ENCODE measurements around the gene SND1. TPM values are rescaled to one million over a fixed set of nuclear protein-coding genes. Genes with fewer than 3 reads are reported as not detected.

SND1 gene
- total RNA-seq, 1 donor from 2014 or later, result 85.9 TPM

DNA sequence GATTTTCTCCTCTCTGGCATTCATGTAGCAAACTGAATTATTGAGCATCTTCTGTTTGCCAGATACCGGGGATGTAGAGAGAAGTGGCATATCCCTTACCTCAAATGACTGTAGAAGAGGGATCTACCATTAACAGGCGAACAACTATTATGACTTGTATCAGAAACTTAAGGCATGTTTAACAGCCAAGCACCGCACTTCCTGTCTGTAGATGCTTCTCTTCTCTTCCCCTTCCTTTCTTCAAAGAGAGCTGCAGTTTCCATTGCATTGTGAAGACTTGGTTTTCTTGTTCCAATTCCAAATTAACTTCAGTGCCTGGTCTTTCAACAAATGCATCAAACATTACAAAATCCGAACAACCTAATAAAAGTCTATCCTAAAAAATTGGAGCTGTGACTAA is 330.0 kb downstream of the SND1 start:
- H3K36me3 ChIP-seq, result no peaks in the 10 kb centered on the region
- DNase-seq (ENCODE audit: extremely low spot score in 2 of 2), result no peak
- no peaks in the 10 kb centered on the region for H3K9me3 ChIP-seq
- H3K4me3 ChIP-seq, result no peak overlapping the region
- TF ChIP-seq POLR2A (IDR thresholded peaks at IDR 0.05) (no peak), POLR2AphosphoS5 (IDR thresholded peaks at IDR 0.05; ENCODE audit: insufficient read depth in 1 of 2, low read depth in 1 of 2) (no peak)
- TF ChIP-seq, protein P1, sequence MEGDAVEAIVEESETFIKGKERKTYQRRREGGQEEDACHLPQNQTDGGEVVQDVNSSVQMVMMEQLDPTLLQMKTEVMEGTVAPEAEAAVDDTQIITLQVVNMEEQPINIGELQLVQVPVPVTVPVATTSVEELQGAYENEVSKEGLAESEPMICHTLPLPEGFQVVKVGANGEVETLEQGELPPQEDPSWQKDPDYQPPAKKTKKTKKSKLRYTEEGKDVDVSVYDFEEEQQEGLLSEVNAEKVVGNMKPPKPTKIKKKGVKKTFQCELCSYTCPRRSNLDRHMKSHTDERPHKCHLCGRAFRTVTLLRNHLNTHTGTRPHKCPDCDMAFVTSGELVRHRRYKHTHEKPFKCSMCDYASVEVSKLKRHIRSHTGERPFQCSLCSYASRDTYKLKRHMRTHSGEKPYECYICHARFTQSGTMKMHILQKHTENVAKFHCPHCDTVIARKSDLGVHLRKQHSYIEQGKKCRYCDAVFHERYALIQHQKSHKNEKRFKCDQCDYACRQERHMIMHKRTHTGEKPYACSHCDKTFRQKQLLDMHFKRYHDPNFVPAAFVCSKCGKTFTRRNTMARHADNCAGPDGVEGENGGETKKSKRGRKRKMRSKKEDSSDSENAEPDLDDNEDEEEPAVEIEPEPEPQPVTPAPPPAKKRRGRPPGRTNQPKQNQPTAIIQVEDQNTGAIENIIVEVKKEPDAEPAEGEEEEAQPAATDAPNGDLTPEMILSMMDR (IDR thresholded peaks at IDR 0.05), result no peak
- peaks cover 9% of the 10 kb centered on the region for H3K4me1 ChIP-seq
- no peaks in the 10 kb centered on the region for H3K27me3 ChIP-seq
- no peak overlapping the region for H3K27ac ChIP-seq
- intact Hi-C loops (cut with DNase I), result no loop called here

- DNase-seq (ENCODE audit: extremely low spot score in 2 of 2), result no peak
- TF ChIP-seq POLR2A (IDR thresholded peaks at IDR 0.05) (no peak), POLR2AphosphoS5 (IDR thresholded peaks at IDR 0.05; ENCODE audit: insufficient read depth in 1 of 2, low read depth in 1 of 2) (no peak)
- TF ChIP-seq, protein P1 (IDR thresholded peaks at IDR 0.05), result no peak
- no peaks in the 10 kb centered on the region for H3K9me3 ChIP-seq
- peaks cover 9% of the 10 kb centered on the region for H3K4me1 ChIP-seq
- H3K27ac ChIP-seq, result no peak overlapping the region
- H3K4me3 ChIP-seq, result no peak overlapping the region
- intact Hi-C loops (cut with DNase I), result no loop called here
- H3K27me3 ChIP-seq, result no peaks in the 10 kb centered on the region
- no peaks in the 10 kb centered on the region for H3K36me3 ChIP-seq
Observed at GRCh38 chr7:127983804-127984332, 331.9 kb downstream of the SND1 start.

DNA sequence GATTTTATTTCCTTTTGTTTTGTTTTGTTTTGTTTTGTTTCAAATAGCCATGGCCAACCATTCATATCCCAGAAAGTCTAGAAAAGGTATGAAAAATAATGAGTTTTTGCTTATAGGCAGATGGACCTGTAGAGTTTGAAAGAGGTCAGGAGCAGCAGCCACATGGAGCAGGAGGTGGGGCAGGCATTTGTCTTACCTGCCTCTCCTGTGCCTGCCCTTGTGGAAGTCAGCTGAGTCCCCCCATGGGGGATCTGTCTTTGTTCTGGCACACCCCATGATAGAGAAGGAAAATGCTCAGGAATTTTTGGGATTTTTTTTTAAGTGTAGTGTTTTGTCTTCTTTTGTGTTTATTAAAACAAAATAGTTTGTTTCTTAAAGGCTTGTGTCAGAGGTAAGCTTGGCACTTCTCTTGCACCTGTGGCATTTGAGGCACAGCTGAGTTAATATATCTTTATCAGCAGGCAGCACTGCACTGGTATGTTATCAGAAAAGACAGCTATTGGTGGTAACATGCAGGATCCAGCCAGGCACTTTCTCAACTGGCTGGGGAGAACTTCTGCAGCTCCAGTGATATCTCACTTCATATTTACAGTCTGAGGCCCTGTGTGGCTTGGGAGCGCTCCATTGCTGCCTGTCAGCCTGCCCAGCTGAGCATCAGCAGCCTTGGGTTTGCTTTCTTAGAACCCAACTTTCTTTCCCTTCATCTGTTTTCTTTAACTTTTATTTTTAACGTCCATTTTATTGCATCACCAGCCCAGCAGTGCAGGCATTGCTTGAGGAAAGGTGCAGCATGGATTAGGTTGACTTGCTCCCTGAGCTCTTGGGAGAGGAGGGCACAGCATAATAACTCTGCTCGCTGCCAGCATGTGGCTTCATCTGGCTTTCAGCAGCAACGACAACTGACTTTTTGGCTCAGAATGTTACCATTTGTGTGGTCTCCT is 334.9 kb downstream of the SND1 start:
- DNase-seq (ENCODE audit: extremely low spot score in 2 of 2), result no peak
- Histone ChIP-seq H3K36me3 (peaks cover 0 to 9% of the 10 kb centered on the region in 2 donors), H3K4me3 (no peak overlapping the region), H3K9me3 (no peaks in the 10 kb centered on the region), H3K4me1 (peaks cover 9% of the 10 kb centered on the region), H3K27me3 (no peaks in the 10 kb centered on the region), H3K27ac (no peak overlapping the region)
- TF ChIP-seq POLR2AphosphoS5 (IDR thresholded peaks at IDR 0.05; ENCODE audit: insufficient read depth in 1 of 2, low read depth in 1 of 2), result no peak
- TF ChIP-seq, protein P1 (IDR thresholded peaks at IDR 0.05), result no peak
- intact Hi-C loops (cut with DNase I), result no loop called here

DNA sequence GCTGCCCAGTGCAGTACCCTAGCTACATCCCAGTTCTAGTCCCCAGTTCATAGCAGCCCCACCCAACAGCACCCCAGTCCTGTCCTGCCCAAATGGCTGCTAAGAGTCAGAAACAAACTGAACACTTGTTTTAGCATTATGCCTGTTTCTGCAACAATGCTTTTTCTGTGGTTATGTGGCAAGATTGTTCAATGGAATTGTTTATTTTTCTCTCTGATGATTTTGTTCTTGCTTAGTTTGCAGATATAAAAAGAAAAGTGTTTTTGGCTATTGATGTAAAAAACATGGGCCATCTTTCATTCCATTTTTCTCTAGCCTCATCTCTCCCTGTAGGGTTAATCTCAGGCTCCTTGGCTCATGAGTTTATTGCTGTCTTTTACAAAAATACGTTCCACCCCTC is 336.8 kb downstream of the SND1 start:
- no peaks in the 10 kb centered on the region for H3K27me3 ChIP-seq
- TF ChIP-seq, protein P1 (IDR thresholded peaks at IDR 0.05), result no peak
- TF ChIP-seq POLR2AphosphoS5 (IDR thresholded peaks at IDR 0.05; ENCODE audit: insufficient read depth in 1 of 2, low read depth in 1 of 2) (no peak), POLR2A (IDR thresholded peaks at IDR 0.05) (no peak)
- peaks cover 0 to 23% of the 10 kb centered on the region in 2 donors for H3K36me3 ChIP-seq
- H3K9me3 ChIP-seq, result no peaks in the 10 kb centered on the region
- H3K4me3 ChIP-seq, result no peak overlapping the region
- intact Hi-C loops (cut with DNase I), result no loop called here
- H3K27ac ChIP-seq, result no peak overlapping the region
- DNase-seq (ENCODE audit: extremely low spot score in 2 of 2), result no peak
- H3K4me1 ChIP-seq, result peaks cover 5% of the 10 kb centered on the region

- no peak for DNase-seq (ENCODE audit: extremely low spot score in 2 of 2)
- Histone ChIP-seq H3K9me3 (no peaks in the 10 kb centered on the region), H3K27ac (no peak overlapping the region), H3K4me3 (no peak overlapping the region), H3K4me1 (peaks cover 7% of the 10 kb centered on the region), H3K27me3 (no peaks in the 10 kb centered on the region), H3K36me3 (peaks cover 0 to 24% of the 10 kb centered on the region in 2 donors)
- intact Hi-C loops (cut with DNase I), result no loop called here
- TF ChIP-seq POLR2AphosphoS5 (IDR thresholded peaks at IDR 0.05; ENCODE audit: insufficient read depth in 1 of 2, low read depth in 1 of 2), result no peak
- TF ChIP-seq, protein P1 (IDR thresholded peaks at IDR 0.05), result no peak
- TF ChIP-seq POLR2A (IDR thresholded peaks at IDR 0.05), result no peak
Observed at GRCh38 chr7:127993317-127993716, 341.3 kb downstream of the SND1 start.

All from vagina (tissue), 2 donors.